CD1c-positive myeloid dendritic cell (primary cell): ENCODE data around the gene FOXP4.

Source experiments
- DNase-seq: peaks from one replicate; pipeline ENCODE4 v3.0.0-alpha.2; 2016; ENCODE audit errors: extremely low spot score

Gene FOXP4

GRCh38 chr6:41625442-41625841, 79.3 kb downstream of the FOXP4 start:
- no peak for DNase-seq

DNA sequence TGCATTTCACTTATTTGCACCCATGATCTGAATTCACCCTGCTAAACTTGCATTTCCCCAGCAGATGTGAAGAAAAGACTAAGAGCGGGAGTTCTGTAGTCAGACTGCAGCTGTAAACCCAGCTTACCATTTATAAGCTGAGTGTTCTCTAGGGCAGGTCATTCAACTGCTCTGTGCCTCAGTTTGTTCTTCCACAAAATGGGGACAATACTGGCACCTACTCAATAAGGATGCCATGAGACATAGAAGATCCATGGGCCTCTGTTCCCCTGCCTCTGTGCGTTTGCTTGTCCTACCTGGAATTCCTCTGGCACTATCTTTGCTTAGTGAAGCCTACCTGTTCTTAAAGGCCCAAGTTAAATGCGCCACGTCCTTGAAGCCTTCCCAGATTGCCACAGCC, 79.8 kb downstream of the FOXP4 start:
- no peak for DNase-seq

- no peak for DNase-seq
Measured at GRCh38 chr6:41626917-41627316, 80.7 kb downstream of the FOXP4 start.

DNA sequence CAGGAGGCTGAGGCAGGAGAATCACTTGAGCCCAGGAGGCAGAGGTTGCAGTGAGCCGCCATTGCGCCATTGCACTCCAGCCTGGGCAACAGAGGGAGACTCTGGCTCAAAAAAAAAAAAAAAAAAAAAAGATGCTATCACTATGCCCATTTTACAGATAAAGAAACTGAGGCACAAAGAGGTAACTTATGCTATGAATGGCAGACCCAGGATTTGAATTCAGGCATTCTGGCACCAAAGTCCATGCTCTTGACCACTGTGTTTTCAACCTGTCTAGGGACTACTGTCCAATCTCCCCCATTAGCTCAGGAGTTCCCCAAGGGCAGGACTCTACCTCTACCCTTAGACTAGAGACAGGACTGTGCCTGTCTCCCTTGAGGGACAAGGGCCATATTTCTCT, 82.9 kb downstream of the FOXP4 start:
- DNase-seq = no peak

- DNase-seq = no peak
Measured at GRCh38 chr6:41630069-41630468, 83.9 kb downstream of the FOXP4 start.

- DNase-seq = no peak
Measured at GRCh38 chr6:41630946-41631345, 84.8 kb downstream of the FOXP4 start.

DNA sequence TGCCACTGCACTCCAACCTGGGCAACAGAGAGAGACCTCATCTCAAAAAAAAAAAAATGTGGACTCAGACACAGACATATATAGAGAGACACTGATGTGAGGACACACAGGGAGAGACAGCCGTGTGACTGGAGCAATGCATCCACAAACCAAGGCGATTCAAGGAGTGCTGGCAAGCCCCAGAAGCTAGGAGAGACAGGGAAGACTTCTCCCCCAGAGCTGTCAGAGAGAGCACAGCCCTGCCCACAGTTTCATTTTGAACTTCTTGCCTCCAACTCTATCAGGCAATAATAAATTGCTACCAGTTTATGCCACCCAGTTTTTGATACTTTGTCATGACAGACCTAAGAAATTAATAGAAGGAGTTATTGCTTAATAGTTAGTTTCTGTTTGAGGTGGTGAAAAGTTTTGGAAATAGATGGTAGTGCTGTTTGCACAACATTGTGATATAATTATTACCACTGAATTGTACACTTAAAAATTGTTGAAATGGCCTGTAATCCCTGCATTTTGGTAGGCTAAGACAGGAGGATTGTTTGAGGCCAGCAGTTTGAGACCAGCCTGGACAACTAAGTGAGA, 87.0 kb downstream of the FOXP4 start:
- DNase-seq = no peak

DNA sequence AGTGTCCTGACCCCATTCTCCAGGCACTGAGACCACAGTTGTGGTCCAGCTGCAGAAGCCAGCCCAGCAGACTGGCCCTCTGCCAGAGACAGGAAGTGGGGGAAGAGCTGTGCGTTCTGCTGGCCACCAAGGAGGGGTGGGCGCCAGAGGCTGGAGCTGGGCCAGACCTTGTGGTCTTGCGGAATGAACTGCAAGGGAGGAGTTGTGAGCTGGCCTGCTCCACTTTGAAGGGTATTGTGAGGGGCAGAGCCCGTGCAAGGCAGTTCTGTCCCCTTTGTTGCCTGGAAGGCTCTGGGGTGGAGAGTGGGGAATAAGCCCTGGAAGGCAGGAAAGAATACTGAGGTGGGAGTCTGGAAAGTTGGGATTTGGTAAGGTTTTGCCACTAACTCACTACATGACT, 88.5 kb downstream of the FOXP4 start:
- DNase-seq = no peak

DNA sequence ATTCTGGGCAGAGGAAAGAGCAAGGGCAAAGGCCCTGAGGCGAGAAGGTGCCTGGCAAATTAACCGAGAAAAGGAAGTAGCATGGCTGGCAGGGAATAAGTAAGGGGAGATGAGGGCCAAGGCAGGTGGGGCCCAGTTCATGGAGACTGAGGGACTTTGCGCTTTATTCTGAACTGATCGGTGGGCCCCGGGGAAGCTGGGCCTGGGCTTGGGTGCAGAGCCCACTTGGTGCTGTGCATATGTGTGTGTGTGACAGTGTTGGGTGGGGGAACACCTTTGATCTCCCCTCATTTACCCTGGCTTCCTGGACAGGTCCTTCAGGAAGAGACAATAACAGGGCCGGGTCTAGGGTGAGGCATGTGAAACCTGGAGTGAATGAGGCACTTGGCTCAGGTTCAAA, 89.2 kb downstream of the FOXP4 start:
- no peak for DNase-seq

DNA sequence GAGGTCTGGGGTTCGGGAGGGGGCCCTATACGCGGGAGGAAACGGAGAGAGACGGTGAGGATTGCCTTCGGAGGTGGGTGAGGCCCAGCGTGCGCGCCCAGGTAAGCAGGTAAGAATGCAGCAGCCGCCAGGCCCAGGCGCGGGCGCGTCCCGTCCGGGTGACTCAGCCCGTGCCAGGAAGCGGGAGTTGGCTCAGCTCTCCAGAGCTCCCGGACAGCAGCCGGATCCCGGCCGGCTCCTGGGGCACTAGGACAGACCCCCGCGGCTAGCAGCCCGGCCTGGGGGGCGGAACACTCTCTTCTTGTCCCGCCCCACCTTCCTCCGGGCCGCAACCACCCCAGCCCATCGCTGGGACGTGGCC, 90.6 kb downstream of the FOXP4 start:
- no peak for DNase-seq

DNA sequence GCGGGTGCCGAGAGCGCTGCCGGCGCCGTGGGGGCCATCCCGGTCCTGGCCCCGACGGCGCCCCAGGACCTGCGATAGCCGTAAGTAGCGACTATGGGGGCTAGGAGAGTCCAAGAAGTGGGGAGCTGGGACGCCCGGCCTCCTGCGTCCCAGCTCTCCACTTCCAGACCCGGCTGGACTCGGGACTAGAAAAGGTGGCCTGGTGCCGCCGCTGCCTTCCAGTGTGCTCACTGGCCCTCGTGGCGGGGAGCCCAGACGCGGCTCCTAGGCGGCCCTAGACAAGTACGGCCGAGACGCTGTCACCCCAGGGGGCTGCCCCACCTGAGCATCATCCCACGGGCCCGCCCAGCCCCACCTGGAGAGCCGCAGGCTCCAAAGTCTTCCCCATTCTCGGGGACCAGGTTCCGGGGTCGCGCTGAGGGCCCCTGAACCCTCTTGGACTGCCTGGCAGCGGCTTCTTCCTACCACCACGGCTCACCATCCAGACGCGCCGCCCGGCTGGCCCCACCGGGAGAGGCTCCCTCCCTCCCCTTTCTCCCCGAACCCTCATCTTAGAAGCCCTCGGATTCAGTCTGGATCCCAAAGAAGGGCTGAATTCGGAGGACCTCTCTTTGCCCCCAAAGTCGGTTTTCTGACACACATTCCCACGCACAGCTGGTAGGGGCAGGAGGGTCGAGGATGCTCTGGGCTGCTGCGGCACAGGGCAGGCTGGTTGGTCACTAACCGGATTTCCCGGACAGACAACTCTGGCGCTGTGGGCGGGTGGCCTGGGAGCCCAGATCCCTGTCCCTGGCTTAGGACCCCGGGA, 91.2 kb downstream of the FOXP4 start:
- DNase-seq = no peak

- DNase-seq = no peak
Measured at GRCh38 chr6:41638002-41638934, 92.1 kb downstream of the FOXP4 start, which contains the start of gene MDFI. Gene MDFI (plus strand): TSS chr6:41638468. CDS start chr6:41638750, 282 bp downstream.

DNA sequence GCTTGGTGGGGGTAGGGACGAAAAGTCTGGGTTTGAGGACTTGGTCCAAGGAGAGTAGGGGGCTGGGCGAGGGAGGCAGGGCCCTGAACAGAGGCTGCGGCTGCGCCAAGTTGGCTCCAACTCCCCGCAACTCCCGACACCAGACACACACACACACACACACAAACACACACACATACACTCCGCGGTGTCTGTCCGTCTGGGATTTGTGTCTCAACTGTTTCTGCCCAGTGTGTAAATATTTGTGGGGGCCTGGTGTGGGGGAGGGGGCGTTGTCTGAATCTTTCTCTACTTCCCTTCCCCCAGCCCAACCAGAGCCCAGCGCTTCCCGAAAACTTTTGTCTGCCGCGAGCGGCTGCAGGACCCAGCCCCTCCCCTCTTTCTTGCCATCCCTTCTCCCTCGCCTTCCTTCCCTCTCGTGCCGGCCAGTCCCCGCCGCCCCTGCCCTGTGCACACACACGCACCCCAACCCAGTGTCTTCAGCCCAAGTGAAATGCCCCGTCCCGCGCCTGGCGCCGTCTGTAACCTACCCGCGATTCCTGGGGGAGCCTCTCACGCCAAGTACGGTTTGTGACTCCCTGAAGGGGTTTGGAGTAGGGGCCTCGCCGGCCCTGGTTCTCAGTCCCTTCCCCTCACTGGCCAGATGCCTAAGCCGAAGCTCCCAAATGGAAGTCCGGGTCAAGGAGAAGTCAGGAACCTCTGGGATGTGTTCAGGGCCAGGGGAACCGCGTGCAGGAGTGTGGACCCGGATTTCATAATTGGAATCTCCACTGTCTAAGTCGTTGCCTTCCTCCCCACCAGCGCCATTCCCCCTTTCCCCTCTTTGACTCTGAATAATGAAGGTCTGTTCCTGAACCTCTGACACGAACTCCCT, 93.0 kb downstream of the FOXP4 start:
- DNase-seq = no peak

DNA sequence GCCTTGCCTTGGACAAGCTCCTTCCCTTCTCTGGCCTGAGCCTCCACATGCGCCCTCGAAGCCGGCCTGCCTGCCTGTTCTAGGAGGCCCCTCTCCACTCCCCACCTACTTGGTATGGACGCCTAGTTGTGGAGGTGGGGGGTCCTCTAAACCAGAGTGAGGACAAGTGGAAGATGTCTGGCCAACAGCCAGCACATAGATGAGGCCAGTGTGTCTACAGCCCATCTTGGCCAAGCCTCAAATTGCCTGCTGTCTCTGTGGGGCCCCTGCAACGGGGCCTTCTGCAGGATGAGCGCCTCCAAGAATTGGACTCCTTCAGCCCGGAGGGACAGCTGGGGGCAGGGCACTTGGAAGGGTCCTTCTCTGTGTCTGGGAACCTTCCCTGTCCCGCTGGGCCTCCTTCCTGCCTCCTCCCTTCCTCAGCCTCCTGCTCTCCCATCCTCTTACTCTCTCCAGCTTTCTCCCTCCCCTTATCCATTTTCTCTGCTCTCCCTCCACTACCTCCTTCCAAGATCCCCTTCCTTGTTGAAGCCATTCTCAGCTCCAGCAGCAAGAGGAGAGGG, 93.7 kb downstream of the FOXP4 start:
- DNase-seq = no peak

GRCh38 chr6:41640426-41640825, 94.2 kb downstream of the FOXP4 start:
- DNase-seq = no peak

DNA sequence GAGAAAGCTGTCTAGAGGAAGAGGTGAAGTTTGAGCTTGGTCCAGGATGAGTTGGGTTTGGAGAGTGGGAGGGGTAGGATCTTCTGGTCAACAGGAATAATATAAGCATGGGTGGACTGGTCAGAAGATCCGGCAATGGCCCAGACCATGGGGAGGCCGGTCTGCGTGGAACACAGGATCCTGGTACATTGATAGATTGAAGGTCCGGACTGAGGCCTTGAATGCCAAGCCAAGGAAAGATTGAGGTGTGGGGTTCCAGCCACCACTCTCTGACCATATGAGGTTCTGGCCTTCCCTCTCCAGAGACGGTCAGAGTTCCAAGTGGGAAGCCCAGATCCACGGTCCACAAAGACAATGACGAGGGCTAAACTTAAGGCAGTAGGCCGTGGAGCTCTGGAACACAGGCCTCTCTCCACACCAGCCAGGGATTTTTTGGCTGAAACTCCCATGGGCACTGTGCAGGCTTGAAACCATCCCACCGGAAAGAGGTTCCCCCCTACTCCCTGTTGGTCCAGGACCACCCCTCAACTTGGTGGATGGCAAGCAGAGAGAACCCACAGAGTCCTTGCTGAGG, 95.3 kb downstream of the FOXP4 start:
- no peak for DNase-seq

GRCh38 chr6:41642090-41642959, 96.1 kb downstream of the FOXP4 start:
- no peak for DNase-seq

DNA sequence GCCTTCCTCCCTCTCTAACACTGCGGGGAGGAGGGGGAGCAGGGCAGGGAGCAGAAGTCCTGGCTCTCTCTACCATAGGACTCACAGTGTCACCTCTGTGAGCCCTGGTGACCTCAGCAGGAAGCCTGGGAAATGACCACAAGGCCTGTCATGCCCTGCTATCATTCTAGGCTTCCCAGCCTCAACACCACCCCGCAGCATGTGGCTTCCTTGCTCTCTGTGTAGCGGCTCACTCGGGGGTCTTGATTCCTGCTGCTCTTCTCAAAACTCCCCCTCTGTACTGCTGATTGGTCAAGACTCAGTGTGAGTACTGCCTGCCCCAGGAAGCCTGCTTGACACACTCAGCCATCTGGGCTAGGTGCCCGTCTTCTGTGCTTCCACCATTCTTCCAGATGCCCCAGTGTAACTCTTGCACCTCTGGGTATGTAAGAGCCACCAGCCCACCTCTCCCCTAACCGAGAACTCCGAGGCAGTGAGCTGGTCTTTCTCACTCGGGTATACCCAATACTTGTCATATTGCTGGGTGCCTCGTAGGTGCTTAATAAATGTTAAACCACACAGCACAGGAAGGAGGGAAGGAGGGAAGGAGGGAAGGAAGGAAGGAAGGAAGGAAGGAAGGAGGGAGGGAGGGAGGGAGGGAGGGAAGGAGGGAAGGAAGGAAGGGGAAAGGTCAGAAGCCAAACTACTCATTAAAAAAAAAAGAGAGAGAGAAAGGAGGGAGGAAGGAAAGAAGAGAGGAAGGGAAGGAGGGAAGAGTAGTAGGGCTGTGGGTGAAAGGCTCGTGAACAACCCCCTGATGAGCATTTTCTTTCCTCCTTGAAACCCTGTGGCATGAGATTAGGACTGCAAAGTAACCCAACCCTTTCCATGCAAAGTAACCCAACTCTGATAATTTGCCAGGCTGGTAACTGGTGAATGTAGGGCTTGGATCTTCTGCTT, 97.0 kb downstream of the FOXP4 start:
- no peak for DNase-seq

DNA sequence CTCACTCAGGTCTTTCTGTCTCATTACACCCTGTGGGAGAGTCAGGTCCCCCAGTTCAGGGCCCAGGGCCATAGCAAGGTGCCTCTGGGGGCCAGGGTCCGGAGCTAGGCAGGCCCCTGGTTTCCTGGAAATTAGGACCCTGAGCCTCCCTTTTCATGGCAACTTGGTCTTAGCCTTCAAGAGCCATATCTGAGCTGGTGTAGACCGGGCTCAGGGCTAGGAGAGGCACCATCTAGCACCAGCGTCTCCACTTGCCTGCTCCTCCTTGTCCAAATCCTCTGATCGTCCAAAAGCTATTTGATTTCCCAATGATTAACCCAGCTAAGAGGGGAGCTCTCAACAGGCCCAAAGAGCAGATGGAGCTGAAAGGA, 97.7 kb downstream of the FOXP4 start:
- DNase-seq = no peak
